AG09309 (cell line): ENCODE results near the gene TMX1.

Experiments
- DNase-seq: peaks from one replicate; pipeline ENCODE4 v3.0.0-alpha.2; 2010; ENCODE audit warnings: low read depth
- H3K4me3 ChIP-seq: 2 replicates; pipeline ENCODE4 v1.5.1; 2011; ENCODE audit warnings: mild to moderate bottlenecking, low read depth, low read length, moderate library complexity; ENCODE audit not compliant: control insufficient read depth
- CTCF ChIP-seq: IDR thresholded peaks from 2 replicates; pipeline ENCODE4 v1.5.1; 2011; ENCODE audit warnings: mild to moderate bottlenecking, low read depth, low read length, inconsistent platforms; ENCODE audit not compliant: insufficient read depth, control insufficient read depth; ENCODE audit errors: missing control alignments

The TMX1 gene

GRCh38 chr14:51240804-51241380 is 845 bp downstream of the TMX1 start:
- no peak for DNase-seq
- H3K4me3 ChIP-seq: peak overlapping the region; percentile 93
- TF ChIP-seq CTCF: no peak

GRCh38 chr14:51242545-51243490 is 2.8 kb downstream of the TMX1 start:
- no peak for TF ChIP-seq CTCF
- H3K4me3 ChIP-seq: no peak overlapping the region
- DNase-seq: no peak

- no peak overlapping the region for H3K4me3 ChIP-seq
- TF ChIP-seq CTCF: no peak
- no peak for DNase-seq
Observed at GRCh38 chr14:51244591-51244990, 4.5 kb downstream of the TMX1 start.

- DNase-seq: no peak
- H3K4me3 ChIP-seq: no peak overlapping the region
- TF ChIP-seq CTCF: no peak
Observed at GRCh38 chr14:51246032-51246431, 6.0 kb downstream of the TMX1 start.

- no peak for TF ChIP-seq CTCF
- no peak for DNase-seq
- no peak overlapping the region for H3K4me3 ChIP-seq
Observed at GRCh38 chr14:51248016-51248987, 8.3 kb downstream of the TMX1 start.

GRCh38 chr14:51251486-51251885 is 11.4 kb downstream of the TMX1 start:
- TF ChIP-seq CTCF: no peak
- H3K4me3 ChIP-seq: no peak overlapping the region
- DNase-seq: no peak
